IMR-90 (cell line): ENCODE measurements around the gene PRLH. TPM values are rescaled to one million over a fixed set of nuclear protein-coding genes. Genes with fewer than 3 reads are reported as not detected.

Experiments used
- ATAC-seq: fragments of 200-7000 bp; cut with Tn5 transposase; 2 replicates; pipeline ENCODE4 v1.9.1; 2020; ENCODE audit warnings: low read depth, mild to moderate bottlenecking, moderate library complexity
- BruUV-seq: library from RNA; stranded (reverse); fragments of 400-500 nt; replicated peaks from 2 replicates; lab custom pipeline; 2021; lab: Mats Ljungman, UMichigan
- CTCF ChIA-PET: fragments of 300-600 bp; formaldehyde crosslinking; extraction: SDS; loops from one replicate; lab custom pipeline; 2021; ENCODE audit warnings: antibody characterized with exemption; lab: Yijun Ruan, JAX
- POLR2A ChIA-PET: fragments of 300-600 bp; sonication (Branson Sonifier 250); formaldehyde crosslinking; loops from one replicate; lab custom pipeline; 2022; ENCODE audit warnings: antibody characterized with exemption; ENCODE audit not compliant: unreplicated experiment; lab: Charles Lee
- DNase-seq: peaks from one replicate; pipeline ENCODE4 v3.0.0; 2013
- H2AFZ ChIP-seq: replicated peaks from 2 replicates; pipeline ENCODE3; 2013; ENCODE audit warnings: low read length, mild to moderate bottlenecking; ENCODE audit not compliant: poor library complexity
- H2AK5ac ChIP-seq: 2 replicates; pipeline ENCODE4 v1.6.1; 2013; ENCODE audit warnings: low read depth, low read length, inconsistent platforms
- H2AK9ac ChIP-seq: replicated peaks from 2 replicates; pipeline ENCODE3; 2013; ENCODE audit warnings: mild to moderate bottlenecking, low read depth, low read length, moderate library complexity; ENCODE audit not compliant: poor library complexity
- H2BK120ac ChIP-seq: 2 replicates; pipeline ENCODE4 v1.6.1; 2013; ENCODE audit warnings: low read depth, low read length, inconsistent platforms
- H2BK15ac ChIP-seq: 3 replicates; pipeline ENCODE4 v1.6.1; 2013; ENCODE audit warnings: low read depth, low read length, inconsistent platforms
- H2BK20ac ChIP-seq: 2 replicates; pipeline ENCODE4 v1.6.1; 2013; ENCODE audit warnings: low read depth, mild to moderate bottlenecking, inconsistent platforms, low read length, moderate library complexity
- H2BK5ac ChIP-seq: 2 replicates; pipeline ENCODE4 v1.6.1; 2013; ENCODE audit warnings: mild to moderate bottlenecking, low read depth, low read length, inconsistent platforms; ENCODE audit not compliant: poor library complexity, severe bottlenecking
- H3K14ac ChIP-seq: replicated peaks from 2 replicates; pipeline ENCODE4 v1.6.1; 2013; ENCODE audit warnings: low read depth, low read length, inconsistent platforms
- H3K18ac ChIP-seq: 2 replicates; pipeline ENCODE4 v1.6.1; 2013; ENCODE audit warnings: low read depth, low read length, control low read depth
- H3K23ac ChIP-seq: 2 replicates; pipeline ENCODE4 v1.6.1; 2013; ENCODE audit warnings: low read depth, low read length, inconsistent platforms
- H3K27ac ChIP-seq: 2 replicates; pipeline ENCODE4 v1.5.1; 2013; ENCODE audit warnings: mild to moderate bottlenecking, control low read depth, low read length; ENCODE audit not compliant: insufficient read depth
- H3K27me3 ChIP-seq: 2 replicates; pipeline ENCODE4 v1.6.1; 2013; ENCODE audit warnings: low read length; ENCODE audit not compliant: control insufficient read depth, insufficient read depth
- H3K36me3 ChIP-seq: 2 replicates; pipeline ENCODE4 v1.6.1; 2013; ENCODE audit warnings: low read length, mixed read lengths; ENCODE audit not compliant: control insufficient read depth, insufficient read depth
- H3K4ac ChIP-seq: 2 replicates; pipeline ENCODE4 v1.6.1; 2013; ENCODE audit warnings: low read depth, low read length, inconsistent platforms
- H3K4me1 ChIP-seq: 2 replicates; pipeline ENCODE4 v1.6.1; 2013; ENCODE audit warnings: low read length, mixed read lengths; ENCODE audit not compliant: control insufficient read depth, insufficient read depth
- H3K4me2 ChIP-seq: 2 replicates; pipeline ENCODE4 v1.6.1; 2013; ENCODE audit warnings: low read depth, mild to moderate bottlenecking, control low read depth, low read length, moderate library complexity
- H3K4me3 ChIP-seq: 2 replicates; pipeline ENCODE4 v1.5.1; 2013; ENCODE audit warnings: low read depth, mild to moderate bottlenecking, control low read depth, low read length, moderate library complexity; ENCODE audit not compliant: insufficient read depth
- H3K56ac ChIP-seq: 2 replicates; pipeline ENCODE4 v1.6.1; 2013; ENCODE audit warnings: low read length, inconsistent platforms; ENCODE audit not compliant: insufficient read depth; ENCODE audit errors: extremely low read depth
- H3K79me1 ChIP-seq, 2 experiments: 2 replicates each; pipeline ENCODE4 v1.6.1; 2013; ENCODE audit warnings: low read length in 2 of 2, inconsistent platforms in 1 of 2, low read depth in 1 of 2
- H3K9ac ChIP-seq: 2 replicates; pipeline ENCODE4 v1.6.1; 2013; ENCODE audit warnings: low read depth, low read length, control low read depth
- H3K9me1 ChIP-seq: 2 replicates; pipeline ENCODE4 v1.6.1; 2013; ENCODE audit warnings: low read length, inconsistent platforms; ENCODE audit not compliant: insufficient read depth
- H3K9me3 ChIP-seq: 2 replicates; pipeline ENCODE4 v1.6.1; 2013; ENCODE audit warnings: low read length; ENCODE audit not compliant: control insufficient read depth, insufficient read depth
- H4K20me1 ChIP-seq: 2 replicates; pipeline ENCODE4 v1.6.1; 2013; ENCODE audit warnings: low read length, inconsistent platforms; ENCODE audit not compliant: insufficient read depth
- H4K5ac ChIP-seq: 2 replicates; pipeline ENCODE4 v1.6.1; 2013; ENCODE audit warnings: mild to moderate bottlenecking, low read depth, low read length, control low read depth
- H4K8ac ChIP-seq, 2 experiments: 2 replicates each; pipeline ENCODE4 v1.6.1; 2013; ENCODE audit warnings: low read depth in 2 of 2, low read length in 2 of 2, control low read depth in 1 of 2, inconsistent platforms in 1 of 2
- H4K91ac ChIP-seq: 2 replicates; pipeline ENCODE4 v1.6.1; 2013; ENCODE audit warnings: low read depth, low read length, inconsistent platforms; ENCODE audit not compliant: insufficient read depth
- BHLHE40 ChIP-seq: fragments of 150-350 bp; IDR thresholded peaks from 2 replicates; pipeline ENCODE4 v1.6.1; 2016; ENCODE audit warnings: mild to moderate bottlenecking, low read depth, low read length
- CEBPB ChIP-seq: IDR thresholded peaks from 2 replicates; pipeline ENCODE4 v1.6.1; 2012; ENCODE audit warnings: low read depth, low read length, improper control_type of control experiment
- CHD1 ChIP-seq: IDR thresholded peaks from 2 replicates; pipeline ENCODE4 v1.6.1; 2012; ENCODE audit warnings: low read depth, low read length, improper control_type of control experiment
- ELK1 ChIP-seq: fragments of 150-350 bp; IDR thresholded peaks from 2 replicates; pipeline ENCODE4 v1.6.1; 2016; ENCODE audit warnings: low read depth, mild to moderate bottlenecking, low read length, moderate library complexity, borderline replicate concordance
- NFE2L2 ChIP-seq: fragments of 150-350 bp; IDR thresholded peaks from 2 replicates; pipeline ENCODE4 v1.6.1; 2016; ENCODE audit warnings: low read depth, mild to moderate bottlenecking, low read length
- POLR2A ChIP-seq: IDR thresholded peaks from 2 replicates; pipeline ENCODE4 v1.6.1; 2012; ENCODE audit warnings: mild to moderate bottlenecking, low read depth, low read length
- RAD21 ChIP-seq: IDR thresholded peaks from 2 replicates; pipeline ENCODE4 v1.6.1; 2012; ENCODE audit warnings: low read length, improper control_type of control experiment
- RCOR1 ChIP-seq: IDR thresholded peaks from 2 replicates; pipeline ENCODE4 v1.6.1; 2012; ENCODE audit warnings: mild to moderate bottlenecking, low read length, improper control_type of control experiment; ENCODE audit not compliant: insufficient replicate concordance
- RFX5 ChIP-seq: IDR thresholded peaks from 2 replicates; pipeline ENCODE4 v1.8.0; 2012; ENCODE audit warnings: low read depth, mild to moderate bottlenecking, low read length, moderate library complexity
- SMC3 ChIP-seq: fragments of 150-350 bp; IDR thresholded peaks from 2 replicates; pipeline ENCODE4 v1.6.1; 2016; ENCODE audit warnings: low read depth, mild to moderate bottlenecking, antibody characterized with exemption, low read length, moderate library complexity
- USF2 ChIP-seq: fragments of 150-350 bp; IDR thresholded peaks from 2 replicates; pipeline ENCODE4 v1.6.1; 2017; ENCODE audit warnings: mild to moderate bottlenecking, antibody characterized with exemption, low read length, low read depth
- WGBS, 2 experiments: methylation state at CpG; one replicate each; pipeline versions ENCODE4 v1.1.5 to v1.1.7; 2013; ENCODE audit warnings: missing lambda C conversion rate in 2 of 2; ENCODE audit not compliant: insufficient read length in 1 of 2; ENCODE audit errors: extremely low coverage in 2 of 2; 5-methylcytosine and 5-hydroxymethylcytosine counted together
- dilution Hi-C: fragments of 300-500 bp; cut with HindIII; formaldehyde crosslinking; loops from one replicate; pipeline ENCODE4 v1.14.3; 2018; ENCODE audit warnings: low sequenced_read_pairs; ENCODE audit not compliant: unreplicated experiment
- in situ Hi-C: fragments of 300-500 bp; cut with MboI; formaldehyde crosslinking; loops from 3 replicates; pipeline ENCODE4 v1.14.3; 2019; ENCODE audit warnings: low sequenced_read_pairs, inconsistent platforms, mixed read lengths
- intact Hi-C: fragments of 100-400 bp; cut with micrococcal nuclease; formaldehyde crosslinking; loops from 2 replicates; pipeline ENCODE4 v1.10.0; 2022
- polyA plus RNA-seq, 3 experiments: library from polyadenylated mRNA; depleted of rRNA; stranded (reverse); fragments of >200 nt; gene quantifications; 2 replicates each; pipeline ENCODE4 v1.2.3, GENCODE V29; 2012; ENCODE audit warnings: low replicate concordance in 1 of 3
- total RNA-seq: library from RNA; depleted of rRNA; stranded (reverse); fragments of >200 nt; gene quantifications from 2 replicates; pipeline ENCODE4 v1.2.3, GENCODE V29; 2012

Gene PRLH
- total and polyA plus RNA-seq, 2 of the 4 experiments (the other 2 are of a cell fraction): not detected

- Histone ChIP-seq H3K14ac (no peak overlapping the region), H2BK15ac (no peak overlapping the region), H2AK5ac (no peak overlapping the region), H4K5ac (no peak overlapping the region), H3K27ac (no peak overlapping the region), H2AFZ (no peak overlapping the region), H2BK5ac (no peak overlapping the region), H3K56ac (no peak overlapping the region), H3K9ac (no peak overlapping the region), H3K9me3 (no peaks in the 10 kb centered on the region), H3K79me1 (no peaks in the 10 kb centered on the region; a peak in 1 of 4 replicates), H3K4me1 (no peaks in the 10 kb centered on the region), H3K4me2 (no peak overlapping the region), H3K27me3 (no peaks in the 10 kb centered on the region), H3K4ac (no peak overlapping the region), H2BK20ac (no peak overlapping the region), H4K8ac (no peak overlapping the region), H3K23ac (no peak overlapping the region), H2BK120ac (no peak overlapping the region), H4K91ac (no peak overlapping the region), H2AK9ac (no peak overlapping the region), H3K36me3 (no peaks in the 10 kb centered on the region), H3K18ac (no peak overlapping the region), H4K20me1 (no peaks in the 10 kb centered on the region; the same call in 1 of the 2 replicates), H3K4me3 (no peak overlapping the region), H3K9me1 (peaks cover 11% of the 10 kb centered on the region)
- DNase-seq: no peak
- no peak for ATAC-seq
- CTCF ChIA-PET: interaction anchor here (1.7 kb wide), 1 partner anchor 23 kb away, joined by 4 read pairs; no protein-coding TSS in a partner anchor
- no TSS peak for BruUV-seq
- TF ChIP-seq CEBPB (no peak), BHLHE40 (no peak), RAD21 (no peak), POLR2A (no peak), NFE2L2 (no peak), CHD1 (no peak), USF2 (no peak), ELK1 (no peak), SMC3 (no peak), RCOR1 (no peak), RFX5 (no peak)
- intact Hi-C loops: no loop called here
- 100% methylated on average over 2 of the region's 8 CpGs; no CpG with 5 or more reads in 1 of the 2 experiments for WGBS, 2 experiments
- in situ Hi-C loops: no loop called here
- dilution Hi-C loops: no loop called here
- POLR2A ChIA-PET: no interaction called here
These were observed 30.8 kb upstream of the PRLH start for GRCh38 chr2:237535385-237536082.
